HUES64 (cell line): Measurements from ENCODE around the gene BEST4.
"Not testable (repeated sequence)": the region's sequence is repeated elsewhere in the genome, so short reads cannot be mapped to it uniquely, and the experiment has no call there.

Experiments used
- H3K27ac ChIP-seq: 2 replicates; pipeline ENCODE4 v1.7.0; 2013; ENCODE audit warnings: low read depth, low read length, inconsistent platforms
- H3K27me3 ChIP-seq: 2 replicates; pipeline ENCODE4 v1.6.1; 2013; ENCODE audit warnings: mild to moderate bottlenecking, low read length; ENCODE audit not compliant: insufficient read depth
- H3K36me3 ChIP-seq: 2 replicates; pipeline ENCODE4 v1.6.1; 2013; ENCODE audit warnings: mild to moderate bottlenecking, low read length; ENCODE audit not compliant: insufficient read depth
- H3K4me1 ChIP-seq: 2 replicates; pipeline ENCODE4 v1.6.1; 2013; ENCODE audit warnings: mild to moderate bottlenecking, low read length, moderate library complexity; ENCODE audit not compliant: insufficient read depth
- H3K4me3 ChIP-seq: 2 replicates; pipeline ENCODE4 v1.5.1; 2013; ENCODE audit warnings: mild to moderate bottlenecking, low read length, moderate library complexity
- H3K9ac ChIP-seq: 2 replicates; pipeline ENCODE4 v1.6.1; 2013; ENCODE audit warnings: mild to moderate bottlenecking, low read depth, low read length
- H3K9me3 ChIP-seq: 2 replicates; pipeline ENCODE4 v1.6.1; 2013; ENCODE audit warnings: low read depth, low read length; ENCODE audit not compliant: insufficient read depth
- WGBS: fragments of 150-250, 120-280 bp; methylation state at CpG from one replicate; pipeline ENCODE4 v1.1.7; 2013; ENCODE audit warnings: missing lambda C conversion rate; 5-methylcytosine and 5-hydroxymethylcytosine counted together

BEST4 gene

GRCh38 chr1:44798481-44799365, 10.8 kb upstream of the BEST4 start:
- H3K36me3 ChIP-seq = peaks cover 11% of the 10 kb centered on the region
- H3K27me3 ChIP-seq = 0 out of 2 replicates have a peak, but pooled peaks cover 5% of the 10 kb centered on the region
- no peaks in the 10 kb centered on the region for H3K9me3 ChIP-seq
- WGBS = 90% methylated on average over 10 of the region's 10 CpGs
- H3K4me1 ChIP-seq = no peaks in the 10 kb centered on the region
- H3K4me3 ChIP-seq = no peak overlapping the region
- no peak overlapping the region for H3K27ac ChIP-seq
- no peak overlapping the region for H3K9ac ChIP-seq

- not testable (repeated sequence) for H3K9ac ChIP-seq, H3K36me3 ChIP-seq, H3K27me3 ChIP-seq, H3K4me1 ChIP-seq, H3K4me3 ChIP-seq, H3K9me3 ChIP-seq, H3K27ac ChIP-seq
- WGBS = 92% methylated on average over 7 of the region's 8 CpGs
Measured at GRCh38 chr1:44797886-44798285, 9.9 kb upstream of the BEST4 start.

GRCh38 chr1:44792736-44793502, 4.9 kb upstream of the BEST4 start:
- no peaks in the 10 kb centered on the region for H3K36me3 ChIP-seq
- H3K27ac ChIP-seq = 0 out of 2 replicates have a peak overlapping the region, but pooled peaks have one; percentile 8
- H3K9ac ChIP-seq = no peak overlapping the region
- H3K4me1 ChIP-seq = peaks cover 10% of the 10 kb centered on the region
- H3K4me3 ChIP-seq = no peak overlapping the region
- no peaks in the 10 kb centered on the region for H3K9me3 ChIP-seq
- H3K27me3 ChIP-seq = no peaks in the 10 kb centered on the region
- 92% methylated on average over 9 of the region's 9 CpGs for WGBS

- Histone ChIP-seq H3K27ac (no peak overlapping the region), H3K4me1 (peaks cover 16% of the 10 kb centered on the region), H3K4me3 (no peak overlapping the region), H3K36me3 (no peaks in the 10 kb centered on the region), H3K27me3 (peaks cover 3% of the 10 kb centered on the region), H3K9ac (no peak overlapping the region), H3K9me3 (no peaks in the 10 kb centered on the region)
- 80% methylated on average over 7 of the region's 7 CpGs for WGBS
Measured at GRCh38 chr1:44790968-44791801, 3.2 kb upstream of the BEST4 start.

- WGBS = 95% methylated on average over 10 of the region's 10 CpGs
- Histone ChIP-seq H3K9ac (no peak overlapping the region), H3K27ac (no peak overlapping the region)
Measured at GRCh38 chr1:44787506-44787905, 464 bp downstream of the BEST4 start.

GRCh38 chr1:44786841-44787426, 1.0 kb downstream of the BEST4 start:
- Histone ChIP-seq H3K27me3 (peaks cover 11% of the 10 kb centered on the region), H3K36me3 (no peaks in the 10 kb centered on the region), H3K4me1 (peaks cover 28% of the 10 kb centered on the region), H3K9ac (peak overlapping the region; percentile 63), H3K4me3 (peak overlapping the region; percentile 54; the same call in 1 of the 2 replicates), H3K27ac (no peak overlapping the region), H3K9me3 (no peaks in the 10 kb centered on the region)
- 83% methylated on average over 9 of the region's 9 CpGs for WGBS

More at GRCh38 chr1:44787506-44787905, 464 bp downstream of the BEST4 start:
- peaks cover 11% of the 10 kb centered on the region for H3K27me3 ChIP-seq
- no peaks in the 10 kb centered on the region for H3K36me3 ChIP-seq
- no peaks in the 10 kb centered on the region for H3K9me3 ChIP-seq
- no peak overlapping the region for H3K4me3 ChIP-seq
- H3K4me1 ChIP-seq = peaks cover 28% of the 10 kb centered on the region

- H3K27ac ChIP-seq = no peak overlapping the region
Measured at GRCh38 chr1:44786138-44786840, 1.7 kb downstream of the BEST4 start.

GRCh38 chr1:44785501-44786137, 2.4 kb downstream of the BEST4 start:
- 29% methylated on average over 10 of the region's 11 CpGs for WGBS
- no peak overlapping the region for H3K27ac ChIP-seq

More at GRCh38 chr1:44786138-44786840, 1.7 kb downstream of the BEST4 start:
- 4% methylated on average over 49 of the region's 49 CpGs for WGBS
- Histone ChIP-seq H3K4me1 (peaks cover 28% of the 10 kb centered on the region), H3K36me3 (peaks cover under 1% of the 10 kb centered on the region; the same call in 1 of the 2 replicates), H3K27me3 (peaks cover 11% of the 10 kb centered on the region), H3K9me3 (no peaks in the 10 kb centered on the region), H3K9ac (peak overlapping the region; percentile 63), H3K4me3 (peak overlapping the region; percentile 54)

GRCh38 chr1:44785029-44785380, 3.0 kb downstream of the BEST4 start:
- whole genome bisulfite sequencing = 89% methylated on average over 6 of the region's 6 CpGs
- peak overlapping the region; percentile 60 for H3K4me3 ChIP-seq
- no peaks in the 10 kb centered on the region for H3K9me3 ChIP-seq
- no peak overlapping the region for H3K9ac ChIP-seq
- H3K27me3 ChIP-seq = peaks cover 11% of the 10 kb centered on the region
- peaks cover 13% of the 10 kb centered on the region; the same call in 1 of the 2 replicates for H3K36me3 ChIP-seq
- H3K27ac ChIP-seq = no peak overlapping the region
- peaks cover 28% of the 10 kb centered on the region for H3K4me1 ChIP-seq

More at GRCh38 chr1:44785501-44786137, 2.4 kb downstream of the BEST4 start:
- Histone ChIP-seq H3K27me3 (peaks cover 11% of the 10 kb centered on the region), H3K36me3 (peaks cover 7% of the 10 kb centered on the region; the same call in 1 of the 2 replicates), H3K4me1 (peaks cover 28% of the 10 kb centered on the region), H3K9ac (no peak overlapping the region), H3K9me3 (no peaks in the 10 kb centered on the region), H3K4me3 (peak overlapping the region; percentile 54)
